CD1c-positive myeloid dendritic cell (primary cell): ENCODE data around the gene POU2AF1.
"Not testable (repeated sequence)": the region's sequence is repeated elsewhere in the genome, so short reads cannot be mapped to it uniquely, and the experiment has no call there.

ENCODE experiments used
- DNase-seq: peaks from one replicate; pipeline ENCODE4 v3.0.0-alpha.2; 2016; ENCODE audit errors: extremely low spot score

POU2AF1 gene

DNA sequence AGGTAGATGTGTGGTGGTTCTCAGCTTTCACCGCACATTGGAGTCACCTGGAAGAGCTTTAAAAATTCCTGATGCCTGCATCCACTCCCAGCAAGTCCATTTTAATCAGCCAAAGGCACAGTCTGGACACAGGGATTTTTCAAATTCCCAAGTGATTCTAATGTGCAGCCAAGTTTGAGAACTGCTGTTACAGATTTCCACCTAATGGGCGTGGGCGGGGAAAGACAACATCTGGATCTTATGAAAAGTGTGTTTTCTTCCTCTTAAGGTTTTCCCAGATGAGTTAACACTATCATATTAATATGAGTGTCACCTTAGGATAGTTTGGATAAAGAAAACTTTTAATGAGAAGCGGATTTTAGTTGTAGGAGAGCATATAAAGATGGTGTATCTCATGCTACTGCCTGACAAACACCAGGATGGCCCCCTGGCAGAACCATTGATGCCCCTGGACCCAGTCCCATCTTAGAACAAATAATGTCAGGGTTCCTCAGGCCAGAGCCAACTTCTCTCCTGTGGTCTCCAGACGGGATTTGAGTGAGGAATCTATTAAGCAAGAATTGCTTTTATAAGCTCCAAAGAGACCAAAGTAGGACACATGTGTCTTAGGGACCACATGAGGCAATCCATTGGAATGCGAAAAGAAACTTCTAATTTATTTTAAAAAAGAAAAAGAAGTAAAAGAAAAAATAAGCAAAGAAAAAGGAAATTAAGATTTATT is 31.9 kb downstream of the POU2AF1 start:
- no peak for DNase-seq

DNA sequence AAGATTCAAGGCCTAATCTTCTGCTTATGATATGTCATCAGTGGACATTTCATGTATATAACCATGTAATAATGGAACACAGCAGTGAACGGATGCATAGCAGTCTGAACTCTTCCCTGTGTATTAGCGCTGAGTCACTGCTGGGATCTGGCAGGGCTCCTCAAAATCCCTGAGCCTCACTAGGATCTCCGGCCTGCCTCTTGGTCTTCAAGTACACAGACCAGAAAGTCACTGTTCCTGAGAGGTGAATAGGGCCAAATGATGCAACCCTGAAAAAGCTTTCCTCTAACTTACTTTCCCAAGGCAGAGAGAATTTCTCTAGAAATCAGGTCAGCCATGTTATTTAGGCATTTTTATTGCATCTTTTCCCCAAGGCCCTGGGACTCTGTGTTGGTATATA is 35.0 kb downstream of the POU2AF1 start:
- no peak for DNase-seq

DNA sequence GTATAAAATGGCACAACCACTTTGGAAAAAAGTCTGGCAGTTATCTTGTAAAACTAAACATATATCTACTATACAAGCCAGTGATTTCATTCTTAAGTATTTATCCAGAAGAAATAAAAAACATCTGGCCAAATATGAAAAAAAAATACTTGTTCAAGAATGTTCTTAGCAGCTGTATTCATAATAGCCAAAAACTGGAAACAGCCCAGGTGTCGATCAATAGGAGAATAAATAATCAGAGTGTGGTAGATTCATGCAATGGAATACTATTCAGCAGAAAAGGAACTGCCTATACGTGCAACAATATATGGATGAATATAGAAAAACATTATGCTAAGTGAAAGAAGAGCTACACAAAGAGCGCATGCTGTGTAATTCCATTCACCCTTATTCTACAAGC is 36.7 kb downstream of the POU2AF1 start:
- DNase-seq, result no peak

DNA sequence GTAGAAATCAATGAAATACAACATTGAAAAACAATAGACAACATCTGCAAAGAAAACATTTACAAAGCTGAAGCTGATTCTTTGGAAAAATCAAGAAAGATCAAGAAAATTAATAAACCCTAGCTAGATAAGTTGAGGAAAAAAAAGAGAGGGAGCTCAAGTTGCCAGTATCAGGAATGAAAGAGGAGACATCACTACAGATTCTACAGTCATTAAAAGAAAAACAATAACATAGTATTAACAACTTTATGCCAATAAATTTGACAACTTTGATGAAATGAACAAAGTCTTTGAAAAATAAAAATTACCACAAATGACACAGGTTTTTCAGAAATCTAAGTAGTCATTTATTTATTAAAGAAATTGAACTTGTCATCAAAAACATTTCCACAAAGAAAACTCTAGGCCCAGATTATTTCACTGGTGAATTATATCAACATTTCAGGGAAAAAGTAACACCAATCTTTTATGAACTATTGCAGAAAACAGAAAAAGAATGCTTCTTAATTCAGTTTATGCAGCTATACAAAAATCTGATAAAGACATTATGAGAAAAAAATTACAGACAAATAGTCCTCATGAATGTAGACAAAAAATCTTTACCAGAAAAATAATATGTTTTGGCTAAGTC is 39.2 kb downstream of the POU2AF1 start:
- DNase-seq, result no peak

DNA sequence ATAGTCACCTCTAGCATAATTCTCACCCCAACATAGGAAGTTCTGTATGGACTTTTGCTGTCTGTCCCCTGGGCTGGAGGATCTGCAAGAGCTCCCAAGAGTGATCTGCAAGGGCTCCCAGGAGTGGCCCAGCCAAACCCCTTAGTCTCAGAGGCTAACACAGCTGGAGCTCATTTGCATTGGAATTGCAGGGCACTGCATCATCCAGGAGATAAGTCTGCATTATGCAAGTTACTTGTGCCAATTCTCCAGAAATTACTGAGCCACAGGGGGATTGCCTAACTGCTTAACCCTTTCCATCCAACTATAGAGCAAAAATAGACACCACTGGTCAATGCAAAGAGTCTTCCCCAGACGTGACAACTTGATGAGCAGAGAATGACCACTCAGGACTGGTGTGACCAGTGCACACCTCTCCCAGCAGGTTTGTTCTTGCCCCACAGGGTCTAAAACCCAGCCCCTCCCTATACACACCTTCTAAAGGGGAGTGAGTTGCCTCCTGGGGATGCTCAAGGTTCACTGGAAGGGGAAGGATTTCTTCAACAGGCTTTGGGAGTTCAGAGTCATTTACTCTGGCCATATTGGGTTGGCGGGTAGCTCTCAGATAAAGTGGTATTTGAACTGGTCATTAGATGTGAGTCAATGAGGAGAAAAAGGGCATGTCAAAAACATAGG is 42.4 kb downstream of the POU2AF1 start:
- no peak for DNase-seq

DNA sequence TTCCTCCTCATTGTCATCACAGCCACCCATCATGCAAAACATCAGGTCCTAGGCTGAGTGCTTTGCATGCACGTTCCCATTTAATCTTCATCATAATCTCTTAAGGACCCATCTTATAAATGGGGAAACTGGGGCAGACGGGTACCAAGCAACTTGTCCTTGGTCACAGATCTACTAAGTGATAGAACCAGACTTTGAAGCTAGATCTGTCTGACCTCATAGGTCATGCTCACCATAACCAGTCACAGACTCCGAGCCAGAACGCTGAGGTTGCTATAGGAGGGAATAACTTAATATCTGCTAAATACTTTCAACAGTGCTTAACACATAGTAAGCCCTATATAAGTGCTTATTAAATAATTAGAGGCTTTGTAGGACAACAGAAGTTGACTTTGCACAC is 43.0 kb downstream of the POU2AF1 start:
- no peak for DNase-seq

DNA sequence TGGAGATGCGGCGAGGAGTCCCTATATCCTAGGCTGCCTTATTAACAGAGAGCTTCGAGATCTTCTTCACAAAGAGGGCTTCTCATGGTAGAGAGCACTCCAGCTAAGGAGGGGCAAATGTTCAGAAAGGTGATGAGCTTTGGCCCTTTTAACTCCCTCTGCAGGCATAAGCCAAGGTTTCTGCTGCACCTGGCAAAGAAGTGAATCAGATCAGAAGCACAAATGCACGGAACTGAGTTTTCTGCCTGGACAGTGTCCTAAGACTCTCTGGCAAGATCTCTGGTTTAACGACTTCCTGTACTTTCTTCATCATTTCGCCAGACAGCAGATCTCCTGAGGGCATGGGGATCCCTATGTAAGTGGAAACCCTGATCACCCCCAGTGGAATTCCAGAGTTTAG is 43.5 kb downstream of the POU2AF1 start:
- no peak for DNase-seq

DNA sequence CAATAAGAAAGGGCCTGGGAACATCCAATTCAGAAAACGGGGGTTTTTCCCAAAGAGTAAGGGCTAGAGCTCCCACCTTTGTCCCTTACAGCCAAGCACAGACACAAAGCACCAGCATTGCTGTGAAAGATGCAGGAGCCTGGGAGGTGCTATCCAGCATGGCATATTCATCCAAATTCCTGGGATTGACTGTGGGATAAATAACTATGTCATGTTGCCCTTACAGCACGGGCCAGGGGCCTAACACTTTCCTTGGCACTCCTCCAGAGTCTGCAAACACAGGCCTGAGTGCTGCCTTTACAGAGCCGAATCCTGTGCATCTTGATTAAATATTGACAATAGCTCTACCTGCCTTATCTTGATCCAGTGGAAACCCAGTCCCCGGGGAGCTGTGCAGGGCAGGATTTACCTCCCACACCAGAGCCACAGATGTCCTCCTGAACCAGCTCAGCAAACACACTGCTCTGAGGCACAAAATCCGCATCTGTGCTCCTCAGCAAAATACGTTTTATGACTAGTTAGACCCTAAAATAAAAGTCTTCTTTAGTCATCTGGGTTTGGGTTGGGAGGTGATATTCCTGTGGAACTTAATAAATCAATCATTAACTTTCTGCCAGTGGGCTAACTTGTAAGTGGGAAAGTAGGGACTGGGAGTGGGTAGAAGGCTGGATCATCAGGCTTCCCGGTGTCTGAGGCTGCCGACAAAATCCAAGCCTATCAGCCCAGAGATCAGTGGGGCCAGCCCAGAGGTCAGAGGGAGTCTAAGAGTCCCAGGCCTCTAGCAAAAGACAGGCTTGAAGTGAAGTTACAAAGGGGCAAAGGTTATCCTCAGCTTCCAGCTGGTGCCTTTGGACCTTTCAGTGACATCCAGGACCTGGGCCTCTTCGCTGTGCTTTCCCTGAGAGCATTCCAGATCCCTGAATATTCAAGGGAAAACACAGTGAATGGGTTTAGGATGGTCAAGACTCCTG is 44.3 kb downstream of the POU2AF1 start:
- no peak for DNase-seq

DNA sequence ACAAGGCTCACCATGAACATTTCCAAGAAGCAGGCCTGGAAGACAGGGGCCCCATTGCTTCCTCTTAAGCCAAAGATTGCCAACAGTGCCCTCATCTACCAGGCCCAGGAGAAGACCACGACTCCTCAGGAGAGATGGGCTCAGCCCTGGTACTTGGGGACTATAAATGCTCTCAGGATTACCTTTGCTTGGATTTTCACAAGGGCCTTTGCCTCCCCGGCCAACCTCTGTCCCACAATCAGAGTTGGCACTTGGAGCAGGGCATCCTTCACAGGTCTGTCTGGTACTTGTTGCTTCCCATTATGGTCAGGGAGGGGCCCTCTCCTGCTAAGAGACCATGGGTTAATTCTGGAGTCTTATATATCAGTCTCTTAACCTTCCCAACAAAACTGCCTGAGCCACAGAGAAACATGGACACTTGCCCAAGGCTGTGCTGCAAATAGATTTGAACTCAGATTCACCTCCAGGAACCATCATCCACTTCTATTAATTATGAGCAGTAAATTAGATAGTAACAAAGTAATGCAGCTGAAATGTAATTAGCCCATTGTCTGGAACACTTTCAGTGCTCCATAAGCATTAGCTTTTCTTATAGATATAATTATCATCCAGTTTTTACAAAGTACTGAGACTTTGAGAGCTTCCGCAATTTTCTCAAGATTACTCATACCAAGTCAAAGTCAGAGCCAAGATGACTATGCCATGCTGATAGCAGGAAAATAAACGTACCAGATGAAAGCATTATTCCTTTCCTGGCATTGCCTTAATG is 47.2 kb downstream of the POU2AF1 start:
- DNase-seq, result no peak

DNA sequence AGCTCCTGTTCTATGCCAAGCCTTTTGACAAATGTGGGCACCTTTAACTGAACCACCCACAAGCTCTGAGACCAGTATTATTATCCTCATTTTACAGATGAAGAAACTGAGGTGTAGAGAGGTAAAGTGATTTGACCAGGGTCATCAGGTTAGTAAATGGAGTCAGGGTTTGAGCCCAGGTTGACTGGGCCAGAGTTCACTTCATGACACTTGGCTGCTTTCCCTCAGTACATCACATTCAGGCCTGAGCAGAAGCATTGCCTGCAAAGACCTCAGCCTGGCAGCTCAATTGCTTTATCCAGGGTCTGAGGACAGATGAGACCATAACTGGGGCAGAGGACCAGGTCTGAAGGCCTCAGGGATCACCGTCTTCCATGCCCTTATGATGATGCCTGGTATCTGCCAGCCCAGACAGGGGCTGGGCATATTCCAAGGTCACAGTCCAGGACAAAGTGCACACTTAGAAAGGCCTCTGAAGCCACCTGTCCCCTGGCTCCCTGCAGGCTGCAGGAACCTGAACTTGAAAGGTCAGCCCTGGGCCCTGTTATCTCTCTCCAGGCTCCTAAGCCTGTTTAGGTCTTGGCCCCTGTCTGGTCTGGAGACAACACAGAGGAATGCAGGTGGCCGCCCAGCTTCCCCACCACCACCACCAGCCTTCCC is 48.7 kb downstream of the POU2AF1 start:
- no peak for DNase-seq

DNA sequence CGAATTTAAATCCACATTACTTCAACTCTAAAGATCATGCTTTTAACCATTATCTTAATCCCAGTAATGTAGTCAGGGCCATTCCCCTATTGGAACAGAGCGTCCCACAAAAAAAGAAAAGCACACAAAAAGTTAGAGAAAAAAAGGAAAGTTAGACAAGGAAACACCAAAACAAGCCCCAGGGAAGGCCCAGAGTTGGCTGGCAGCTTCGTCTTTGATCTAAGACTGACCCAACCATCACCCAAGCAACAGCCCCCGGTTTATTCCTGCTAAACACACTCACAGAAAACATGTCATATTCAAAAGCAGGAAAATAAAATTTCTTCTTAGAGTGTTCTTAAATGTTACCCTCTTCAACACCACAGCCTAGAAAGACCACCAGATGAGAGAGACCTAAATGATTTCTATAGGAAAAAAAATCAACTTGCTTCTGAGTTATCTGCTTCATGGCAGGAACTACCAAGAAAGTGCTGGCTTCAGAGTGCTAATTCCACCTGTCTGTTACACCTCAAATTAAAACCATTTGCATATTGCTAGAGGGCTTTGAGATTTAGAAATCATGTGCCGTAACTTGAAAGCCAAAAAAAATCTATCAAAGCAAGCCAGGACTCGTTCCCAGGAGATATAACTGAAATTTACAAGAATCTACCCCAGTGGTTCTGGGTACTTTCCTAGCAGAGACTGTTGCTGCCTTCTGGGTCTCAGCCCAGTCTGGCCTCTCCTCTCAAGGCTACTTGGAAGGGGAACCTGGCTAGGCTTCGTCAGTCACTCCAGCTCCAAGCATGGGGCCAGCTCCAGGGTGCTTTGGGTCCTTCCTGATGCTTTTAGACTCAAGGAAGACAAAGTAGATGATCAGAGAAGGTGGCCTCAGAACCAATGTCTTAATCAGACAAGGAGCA is 49.5 kb downstream of the POU2AF1 start:
- DNase-seq, result no peak

DNA sequence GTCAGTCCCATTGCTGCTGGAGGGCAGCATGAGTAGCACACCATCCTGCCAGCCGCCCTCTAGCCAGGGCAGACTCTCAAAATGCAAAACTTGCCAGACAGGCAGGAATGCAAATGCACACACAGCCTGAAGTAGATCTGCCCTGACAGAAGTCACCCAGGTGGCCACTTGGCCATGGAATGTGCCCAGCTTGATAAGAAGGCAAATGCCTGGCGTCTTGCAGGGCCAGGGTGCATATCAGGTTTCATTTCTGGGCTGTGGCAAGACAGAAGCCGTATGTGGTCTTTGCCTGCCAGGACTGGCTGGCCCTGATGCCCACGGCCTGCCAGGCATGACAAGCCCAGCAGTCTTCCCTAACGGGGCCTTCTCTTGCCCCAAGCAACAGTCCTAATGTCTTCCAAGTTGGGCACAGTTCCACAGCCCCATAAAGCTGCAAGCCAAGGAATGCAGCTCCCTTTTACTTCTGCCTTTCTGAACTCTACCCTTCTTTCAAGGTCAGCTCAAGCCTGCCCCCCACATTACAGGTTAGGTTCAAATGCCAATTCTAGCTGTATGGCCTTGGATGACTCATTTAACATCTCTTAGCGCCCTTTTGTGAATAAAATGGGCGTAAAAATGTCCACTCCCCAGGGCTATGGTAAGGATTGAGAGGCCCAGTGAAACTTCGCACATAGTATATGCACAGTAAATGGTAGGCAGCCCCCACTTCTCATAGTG is 51.0 kb downstream of the POU2AF1 start:
- no peak for DNase-seq

DNA sequence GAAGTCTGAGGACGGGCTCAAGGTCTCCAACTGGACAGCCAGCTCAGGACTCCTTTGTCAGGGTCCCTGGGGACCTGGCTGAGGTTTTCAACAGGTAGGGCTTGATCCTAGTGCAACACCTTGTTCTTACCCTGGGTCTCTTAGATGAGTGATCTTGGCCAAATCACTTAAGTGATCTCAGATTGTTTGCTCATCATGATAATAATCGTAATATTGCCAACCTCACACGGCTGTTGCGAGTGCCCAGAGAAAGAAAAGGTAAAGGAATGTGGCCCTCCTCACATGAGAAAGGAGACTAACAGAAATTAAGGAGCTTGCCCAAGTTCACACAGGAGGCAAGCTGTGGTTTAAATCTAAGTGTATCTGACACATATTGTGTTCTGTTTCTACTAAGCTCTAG is 52.3 kb downstream of the POU2AF1 start:
- DNase-seq, result no peak

DNA sequence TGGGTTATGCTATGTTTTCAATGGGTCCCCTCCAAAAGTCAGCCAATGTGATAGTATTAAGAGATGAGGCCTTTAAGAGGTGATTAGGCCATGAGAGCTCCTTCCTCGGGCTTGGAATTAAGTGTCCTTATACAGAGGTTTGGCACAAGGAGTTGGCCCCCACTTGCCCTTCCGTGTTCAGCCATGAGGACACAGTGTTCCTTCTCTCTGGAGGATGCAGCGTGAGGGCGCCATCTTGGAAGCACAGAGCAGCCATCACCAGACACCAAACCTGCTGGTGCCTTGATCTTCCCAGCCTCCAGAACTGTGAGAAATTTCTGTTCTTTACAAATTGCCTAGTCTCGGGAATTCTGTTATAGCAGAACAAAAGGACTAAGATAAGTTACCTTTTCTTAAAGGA is 53.8 kb downstream of the POU2AF1 start:
- DNase-seq, result no peak

DNA sequence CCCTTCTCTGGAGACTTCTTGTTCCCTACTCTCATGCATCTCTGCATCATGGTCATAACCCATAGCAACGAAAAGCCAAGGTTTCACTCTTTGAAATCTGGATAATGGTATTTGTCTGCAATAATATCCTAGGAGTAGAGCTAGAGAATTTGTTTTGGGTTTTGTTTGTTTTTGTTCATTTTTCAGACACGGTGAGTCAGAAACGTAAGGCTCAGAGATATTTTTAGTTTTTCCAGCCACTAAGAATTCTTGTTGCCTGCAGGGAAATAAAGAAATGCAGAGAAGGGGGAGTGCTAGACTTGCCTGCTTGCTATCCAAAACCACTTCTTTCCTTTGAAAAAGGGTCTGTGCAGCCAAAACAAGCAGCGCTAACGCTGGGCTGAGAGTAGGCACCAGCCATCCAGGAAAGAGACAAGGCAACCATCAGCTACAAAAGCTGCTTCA is 54.8 kb downstream of the POU2AF1 start:
- no peak for DNase-seq

DNA sequence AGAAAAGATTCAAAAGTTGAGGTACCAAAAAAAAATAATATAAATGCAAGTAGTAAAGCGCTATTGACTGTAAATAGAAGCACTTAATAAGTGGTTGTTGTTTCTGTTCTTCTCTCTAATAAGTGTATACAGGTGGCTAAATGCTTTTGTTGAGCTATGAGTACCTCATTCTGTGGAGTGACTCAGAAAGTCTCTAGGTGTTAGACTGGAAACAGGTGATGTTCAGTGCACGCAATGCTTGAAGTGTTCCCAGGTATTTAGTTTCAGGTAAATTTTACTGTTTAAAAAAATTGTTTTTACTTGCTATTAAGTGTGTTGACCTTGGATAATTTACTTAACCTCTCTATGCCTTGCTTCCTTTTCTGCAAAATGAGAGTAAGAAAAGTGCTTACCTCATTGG is 56.5 kb downstream of the POU2AF1 start:
- no peak for DNase-seq

DNA sequence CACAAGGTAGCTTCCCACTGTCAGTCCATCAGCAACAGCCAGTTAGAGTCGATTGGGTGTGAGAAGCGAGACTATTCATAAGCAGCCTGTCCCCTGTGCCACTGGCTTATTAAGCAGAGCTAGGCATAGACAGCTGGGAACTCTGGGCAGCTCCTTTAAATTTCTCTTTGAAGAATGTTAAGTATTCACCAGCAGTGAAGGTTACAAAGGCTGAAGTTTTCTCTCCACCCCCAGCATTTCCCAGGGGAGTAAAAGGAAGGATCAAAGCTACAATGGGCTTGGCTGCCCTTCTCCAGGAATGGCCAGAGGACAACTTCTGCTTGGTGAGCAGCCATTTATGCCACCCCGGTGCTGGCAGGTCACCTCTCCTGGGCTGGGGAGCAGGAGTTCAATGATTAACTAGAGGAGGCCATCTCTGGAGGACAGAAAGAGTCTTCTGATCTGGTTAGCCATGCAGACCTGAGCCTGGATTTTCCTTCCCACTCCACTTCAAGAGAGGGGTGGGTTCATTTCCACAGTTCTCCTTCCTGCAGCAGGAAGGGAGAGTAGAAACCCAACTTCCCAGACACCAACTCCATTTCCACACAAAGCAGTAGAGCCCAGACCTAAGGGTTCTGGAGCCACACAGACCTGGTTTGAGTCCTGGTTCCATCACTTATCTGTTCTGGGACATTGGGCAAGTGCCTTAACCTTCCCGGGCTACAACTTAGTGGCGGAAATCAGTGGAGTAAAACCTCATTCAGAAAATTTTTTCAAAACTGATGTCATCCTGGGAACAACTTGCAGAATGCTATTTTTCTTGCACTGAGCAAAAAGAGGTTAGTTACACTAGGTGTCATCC is 58.1 kb downstream of the POU2AF1 start:
- DNase-seq, result no peak

DNA sequence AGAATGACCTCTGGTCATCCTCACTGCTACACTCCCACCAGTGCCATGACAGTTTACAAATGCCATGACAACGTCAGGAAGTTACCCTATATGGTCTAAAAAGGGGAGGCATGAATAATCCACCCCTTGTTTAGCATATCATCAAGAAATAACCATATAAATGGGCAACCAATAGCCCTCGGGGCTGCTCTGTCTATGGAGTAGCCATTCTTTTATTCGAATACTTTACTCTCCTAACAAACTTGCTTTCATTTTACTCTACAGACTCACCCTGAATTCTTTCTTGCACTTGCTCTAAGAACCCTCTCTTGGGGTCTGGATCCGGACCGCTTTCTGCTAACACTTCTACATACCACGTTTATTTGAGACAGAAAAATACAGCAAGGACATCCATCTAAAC is 58.9 kb downstream of the POU2AF1 start:
- DNase-seq, result not testable (repeated sequence)
